NCI-H1417 treated with DMSO at 0.1 percent for 48 hours (cell line): ENCODE results near the gene RGMB.

ENCODE experiments used
- DNase-seq: peaks from one replicate; lab custom pipeline; 2025; lab: John Stamatoyannopoulos, UW

RGMB gene

GRCh38 chr5:98768160-98768959 is 5.1 kb upstream of the RGMB start:
- no peak for DNase-seq

- no peak for DNase-seq
Observed at GRCh38 chr5:98768960-98769209, 4.6 kb upstream of the RGMB start.

GRCh38 chr5:98769210-98769958 is 4.1 kb upstream of the RGMB start:
- no peak for DNase-seq

GRCh38 chr5:98769959-98770208 is 3.6 kb upstream of the RGMB start:
- no peak for DNase-seq

- no peak for DNase-seq
Observed at GRCh38 chr5:98770209-98770910, 3.1 kb upstream of the RGMB start.

GRCh38 chr5:98770911-98771322 is 2.5 kb upstream of the RGMB start:
- DNase-seq = no peak

GRCh38 chr5:98771382-98772109 is 1.9 kb upstream of the RGMB start:
- peak; percentile 64 for DNase-seq

GRCh38 chr5:98772415-98773213 is 849 bp upstream of the RGMB start:
- DNase-seq = no peak

- DNase-seq = no peak
Observed at GRCh38 chr5:98773214-98773463, 324 bp upstream of the RGMB start.

- no peak for DNase-seq
Observed at GRCh38 chr5:98774192-98775033, 950 bp downstream of the RGMB start.

GRCh38 chr5:98775246-98776065 is 2.0 kb downstream of the RGMB start:
- DNase-seq = no peak

- no peak for DNase-seq
Observed at GRCh38 chr5:98776066-98776705, 2.7 kb downstream of the RGMB start.

GRCh38 chr5:98777295-98777694 is 3.8 kb downstream of the RGMB start:
- DNase-seq = no peak

- DNase-seq = no peak
Observed at GRCh38 chr5:98779264-98779877, 5.9 kb downstream of the RGMB start.

- DNase-seq = no peak
Observed at GRCh38 chr5:98780390-98780789, 6.9 kb downstream of the RGMB start.

- DNase-seq = no peak
Observed at GRCh38 chr5:98781520-98781919, 8.1 kb downstream of the RGMB start.

- no peak for DNase-seq
Observed at GRCh38 chr5:98781964-98782363, 8.5 kb downstream of the RGMB start.

- DNase-seq = no peak
Observed at GRCh38 chr5:98783051-98783649, 9.7 kb downstream of the RGMB start.

- DNase-seq = no peak
Observed at GRCh38 chr5:98784411-98784810, 10.9 kb downstream of the RGMB start.
